HG02763 (cell line): ENCODE results near the gene NCBP2L.
A peak's percentile ranks its signal among the peaks of the same experiment; 100 is the strongest.
"Not testable (repeated sequence)": the region's sequence is repeated elsewhere in the genome, so short reads cannot be mapped to it uniquely, and the experiment has no call there.

ENCODE experiments used
- ATAC-seq: cut with Tn5 transposase; IDR thresholded peaks from one replicate; pipeline ENCODE4 v1.9.1; 2021; ENCODE audit warnings: mild to moderate bottlenecking, moderate library complexity; ENCODE audit not compliant: unreplicated experiment

NCBP2L gene

GRCh38 chrX:107804427-107804826 is 26.9 kb downstream of the NCBP2L start:
- no peak for ATAC-seq

- no peak for ATAC-seq
Measured at GRCh38 chrX:107805179-107805578, 27.6 kb downstream of the NCBP2L start.

- not testable (repeated sequence) for ATAC-seq
Measured at GRCh38 chrX:107810053-107810452, 32.5 kb downstream of the NCBP2L start.

- no peak for ATAC-seq
Measured at GRCh38 chrX:107818900-107819521, 41.5 kb downstream of the NCBP2L start.

- ATAC-seq: no peak
Measured at GRCh38 chrX:107823042-107823441, 45.5 kb downstream of the NCBP2L start.

- no peak for ATAC-seq
Measured at GRCh38 chrX:107823456-107823855, 45.9 kb downstream of the NCBP2L start.

GRCh38 chrX:107825698-107826237 is 48.2 kb downstream of the NCBP2L start, which contains the start of gene MID2:
MID2 (plus strand) TSS chrX:107825866; CDS start chrX:107826427, 561 bp downstream.
- peak; percentile 42 for ATAC-seq

- ATAC-seq: peak; percentile 39
Measured at GRCh38 chrX:107826238-107827029, 48.9 kb downstream of the NCBP2L start.

GRCh38 chrX:107827030-107827831 is 49.7 kb downstream of the NCBP2L start:
- ATAC-seq: no peak

- no peak for ATAC-seq
Measured at GRCh38 chrX:107827852-107828251, 50.3 kb downstream of the NCBP2L start.

- ATAC-seq: no peak
Measured at GRCh38 chrX:107829878-107830277, 52.3 kb downstream of the NCBP2L start.

- no peak for ATAC-seq
Measured at GRCh38 chrX:107831071-107831730, 53.7 kb downstream of the NCBP2L start.

GRCh38 chrX:107834275-107835201 is 57.0 kb downstream of the NCBP2L start:
- no peak for ATAC-seq

GRCh38 chrX:107836958-107837357 is 59.4 kb downstream of the NCBP2L start:
- no peak for ATAC-seq

GRCh38 chrX:107840971-107841370 is 63.4 kb downstream of the NCBP2L start:
- ATAC-seq: no peak

- no peak for ATAC-seq
Measured at GRCh38 chrX:107842715-107843400, 65.3 kb downstream of the NCBP2L start.
